Measurements from ENCODE around the gene WFIKKN1.
A peak's percentile ranks its signal among the peaks of the same experiment; 100 is the strongest.

The WFIKKN1 gene

GRCh38 chr16:624526-625070, 6.2 kb upstream of the WFIKKN1 start:
- DNase-seq (ENCODE audit: low read depth in 2 of 2) = no peak

- no peak for DNase-seq (ENCODE audit: low read depth in 2 of 2)
Observed at GRCh38 chr16:625117-625976, 5.4 kb upstream of the WFIKKN1 start.

- DNase-seq (ENCODE audit: low read depth in 2 of 2) = no peak
Observed at GRCh38 chr16:625977-626765, 4.6 kb upstream of the WFIKKN1 start.

GRCh38 chr16:626787-627453, 3.9 kb upstream of the WFIKKN1 start:
- no peak for DNase-seq (ENCODE audit: low read depth in 2 of 2)

GRCh38 chr16:627454-628239, 3.1 kb upstream of the WFIKKN1 start:
- DNase-seq (ENCODE audit: low read depth in 2 of 2) = no peak

GRCh38 chr16:628321-629061, 2.3 kb upstream of the WFIKKN1 start:
- DNase-seq (ENCODE audit: low read depth in 2 of 2) = no peak

GRCh38 chr16:629185-629832, 1.5 kb upstream of the WFIKKN1 start:
- no peak for DNase-seq (ENCODE audit: low read depth in 2 of 2)

- DNase-seq (ENCODE audit: low read depth in 2 of 2) = no peak
Observed at GRCh38 chr16:629833-630248, 944 bp upstream of the WFIKKN1 start.

GRCh38 chr16:630249-630814, 453 bp upstream of the WFIKKN1 start:
- DNase-seq (ENCODE audit: low read depth in 2 of 2) = no peak

- no peak for DNase-seq (ENCODE audit: low read depth in 2 of 2)
Observed at GRCh38 chr16:631808-632358, 1.1 kb downstream of the WFIKKN1 start.

- no peak for DNase-seq (ENCODE audit: low read depth in 2 of 2)
Observed at GRCh38 chr16:632486-633335, 1.9 kb downstream of the WFIKKN1 start.

- no peak for DNase-seq (ENCODE audit: low read depth in 2 of 2)
Observed at GRCh38 chr16:633336-634050, 2.7 kb downstream of the WFIKKN1 start.

- DNase-seq (ENCODE audit: low read depth in 2 of 2) = no peak
Observed at GRCh38 chr16:634051-634670, 3.4 kb downstream of the WFIKKN1 start.

- DNase-seq (ENCODE audit: low read depth in 2 of 2) = no peak
Observed at GRCh38 chr16:634996-635395, 4.2 kb downstream of the WFIKKN1 start.

- DNase-seq (ENCODE audit: low read depth in 2 of 2) = no peak
Observed at GRCh38 chr16:635573-636205, 4.9 kb downstream of the WFIKKN1 start.

- peak; percentile 86 to 88 for DNase-seq (ENCODE audit: low read depth in 2 of 2)
Observed at GRCh38 chr16:636206-637080, 5.7 kb downstream of the WFIKKN1 start, which contains the start of gene METTL26. Gene METTL26 (minus strand): TSS chr16:636305. CDS start chr16:636290, 15 bp downstream.
